ENCODE data around the gene CHN2.

CHN2 gene

DNA sequence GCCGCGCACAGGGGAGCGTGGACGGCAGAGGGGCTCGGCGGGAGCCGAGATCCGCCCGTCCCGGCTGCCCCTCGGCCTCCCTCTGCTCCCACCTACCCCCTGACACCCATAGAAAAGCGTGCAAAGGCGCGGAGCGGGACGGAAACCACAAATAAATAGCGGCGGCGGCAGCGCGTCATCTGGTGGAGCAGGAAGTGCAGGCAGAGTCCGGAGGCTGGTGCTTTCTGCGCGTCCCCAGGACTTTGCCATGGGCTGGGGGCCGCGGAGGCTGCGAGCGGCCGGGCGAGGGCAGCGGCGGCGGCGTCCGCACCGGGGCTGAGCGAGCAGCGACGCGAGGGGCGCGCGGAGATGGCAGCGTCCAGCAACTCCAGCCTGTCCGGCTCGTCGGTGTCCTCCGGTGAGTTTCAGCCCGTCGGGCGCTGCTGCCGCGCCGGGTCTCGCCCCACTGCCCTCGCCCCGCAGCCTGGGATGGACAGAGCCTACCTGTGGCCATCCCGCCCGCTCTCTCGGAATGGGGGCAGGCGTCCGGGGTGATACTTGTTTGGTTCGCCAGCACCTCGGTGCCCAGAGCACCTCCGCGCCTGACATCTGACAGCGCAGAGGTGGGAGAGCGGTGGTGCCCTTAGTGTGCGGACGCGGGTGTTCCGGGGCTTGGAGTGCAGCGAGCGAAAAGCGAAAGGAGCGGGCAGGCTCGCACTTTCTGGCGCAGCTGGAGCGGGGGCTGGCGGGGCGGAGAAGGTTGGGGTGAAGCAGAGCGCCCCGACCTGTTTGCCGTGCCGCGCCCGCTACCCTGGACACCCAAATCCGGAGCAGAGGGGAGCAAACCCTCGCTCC lies at the start of gene CHN2:
CHN2 (plus strand) TSS at position 182 of the 834 bp plus-strand sequence.
- peak; percentile 50 for DNase-seq

DNA sequence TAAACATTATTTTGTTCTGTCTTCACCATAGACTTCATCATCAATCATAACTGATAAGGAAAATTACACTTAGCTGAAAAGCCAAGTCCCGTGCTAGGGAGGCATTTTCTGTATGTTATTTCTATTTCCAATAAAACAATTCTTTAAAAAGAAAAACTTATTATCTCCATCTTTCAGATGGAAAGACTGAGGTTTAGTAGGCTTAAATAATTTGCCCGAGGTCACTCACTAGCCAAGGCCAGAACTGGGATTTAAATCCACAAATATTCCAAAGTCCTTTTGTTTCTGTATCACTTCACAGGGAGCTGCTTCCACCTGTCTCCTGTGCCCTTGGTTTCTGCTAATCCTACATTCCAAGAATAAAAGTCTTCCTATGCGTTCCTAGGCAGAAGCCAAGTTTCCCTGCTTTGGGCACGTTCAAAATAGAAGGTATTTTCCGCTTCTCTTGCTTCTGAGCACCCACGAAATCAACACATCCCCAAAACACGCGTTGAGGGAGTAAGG lies 49.0 kb upstream of the CHN2 start:
- no peak for DNase-seq

DNA sequence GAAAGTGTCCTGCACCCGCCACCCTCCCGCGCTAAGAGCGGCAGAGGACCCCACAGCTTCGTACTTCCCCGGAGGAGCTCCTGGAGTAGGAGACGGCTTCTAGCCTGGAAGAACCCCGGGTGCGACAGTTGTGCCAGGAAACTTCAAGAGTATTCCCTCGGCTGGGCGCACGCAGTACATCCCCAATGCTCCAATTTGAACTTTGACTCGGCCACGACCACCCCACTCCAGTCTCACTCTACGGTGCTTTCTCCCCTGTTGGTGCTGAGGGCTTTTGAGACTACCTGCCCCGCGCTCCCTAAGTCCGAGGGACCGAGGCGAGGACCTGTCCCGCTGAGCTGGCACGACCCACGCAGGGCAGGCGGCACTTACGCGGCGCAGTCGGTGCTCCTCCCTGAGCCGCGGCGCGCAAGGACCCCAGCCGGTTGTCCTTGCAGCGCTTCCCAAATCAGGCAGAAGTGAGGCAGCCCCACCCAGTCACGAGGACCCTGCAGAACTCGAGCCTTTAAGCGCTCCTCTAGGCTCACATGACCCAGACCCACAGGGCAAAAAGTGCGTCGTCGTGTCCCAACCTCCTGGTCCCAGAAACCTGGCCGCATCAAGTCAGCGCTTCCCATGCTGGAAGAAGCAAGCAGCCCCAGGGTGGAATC lies 48.4 kb upstream of the CHN2 start, which contains the start of gene CPVL:
CPVL (minus strand) TSS at position 481 of the 650 bp plus-strand sequence. CDS start 25,476 bp downstream, outside the sequence.
- DNase-seq: peak; percentile 76

DNA sequence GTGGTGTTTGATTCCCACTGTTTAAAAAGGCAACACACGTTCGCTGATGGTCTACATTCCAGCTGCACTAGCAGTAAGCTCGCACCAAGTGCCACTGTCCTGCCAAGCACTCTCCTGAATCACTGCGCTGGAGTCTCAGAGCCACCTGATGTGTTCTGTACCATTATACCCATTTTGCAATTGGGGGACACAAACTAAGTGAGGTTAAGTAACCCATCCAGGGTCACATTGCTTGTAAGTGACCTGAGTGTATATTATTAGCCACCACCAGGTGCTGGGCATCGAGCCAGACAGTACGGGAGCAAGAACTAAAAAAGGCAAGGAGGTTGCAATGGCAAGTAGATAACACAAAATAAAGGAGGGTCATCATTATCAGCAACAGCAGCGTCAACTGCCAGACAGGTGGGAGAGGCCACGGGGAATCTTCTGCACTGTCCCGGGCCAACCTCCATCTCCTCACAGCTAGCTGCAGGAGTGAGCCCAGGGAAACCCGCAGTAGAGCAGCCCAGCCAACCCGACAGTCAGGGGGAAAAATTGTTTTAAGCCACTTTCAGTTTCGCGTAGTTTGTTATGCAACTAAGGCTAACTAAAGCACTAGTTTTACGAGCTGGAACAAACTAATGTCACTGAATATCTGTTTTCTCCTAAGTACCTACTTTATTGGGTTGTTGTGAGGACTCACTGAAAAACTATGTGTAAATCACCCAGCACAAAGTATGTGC lies 47.5 kb upstream of the CHN2 start:
- peak; percentile 66 for DNase-seq

DNA sequence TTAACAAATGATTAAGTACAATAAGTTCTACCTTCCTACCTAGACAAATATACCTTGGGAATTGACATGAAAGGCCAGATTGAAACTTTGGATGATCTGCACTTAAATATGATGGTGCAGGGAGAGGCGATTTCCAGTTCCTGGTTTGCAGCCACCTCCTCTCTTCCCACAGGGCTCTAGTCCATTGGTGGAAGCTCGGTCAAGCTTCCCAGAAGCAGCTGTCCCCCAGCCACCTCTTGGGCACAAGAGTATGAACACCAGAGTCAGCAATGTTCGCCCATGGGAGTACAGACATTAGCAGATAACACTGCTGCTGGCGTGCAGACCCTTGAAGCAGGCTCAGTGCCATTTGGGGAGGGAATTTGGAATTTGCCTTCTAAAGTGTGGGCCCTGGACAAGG lies 46.8 kb upstream of the CHN2 start:
- DNase-seq: no peak

DNA sequence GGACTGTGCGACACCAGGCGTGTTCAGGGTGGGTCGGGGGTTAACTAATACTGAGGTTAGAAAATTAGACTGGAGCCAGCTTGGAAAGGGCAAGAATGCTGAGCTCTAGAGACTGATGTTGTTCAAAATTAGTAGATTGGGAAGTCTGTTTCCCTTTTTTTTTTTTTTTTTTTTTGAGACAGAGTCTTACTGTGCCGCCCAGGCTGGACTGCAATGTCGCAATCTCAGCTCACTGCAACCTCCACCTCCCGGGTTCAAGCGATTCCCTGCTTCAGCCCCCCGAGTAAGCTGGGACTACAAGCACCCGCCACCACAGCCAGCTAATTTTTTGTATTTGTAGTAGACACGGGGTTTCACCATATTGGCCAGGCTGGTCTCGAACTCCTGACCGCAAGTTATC lies 45.5 kb upstream of the CHN2 start:
- no peak for DNase-seq

DNA sequence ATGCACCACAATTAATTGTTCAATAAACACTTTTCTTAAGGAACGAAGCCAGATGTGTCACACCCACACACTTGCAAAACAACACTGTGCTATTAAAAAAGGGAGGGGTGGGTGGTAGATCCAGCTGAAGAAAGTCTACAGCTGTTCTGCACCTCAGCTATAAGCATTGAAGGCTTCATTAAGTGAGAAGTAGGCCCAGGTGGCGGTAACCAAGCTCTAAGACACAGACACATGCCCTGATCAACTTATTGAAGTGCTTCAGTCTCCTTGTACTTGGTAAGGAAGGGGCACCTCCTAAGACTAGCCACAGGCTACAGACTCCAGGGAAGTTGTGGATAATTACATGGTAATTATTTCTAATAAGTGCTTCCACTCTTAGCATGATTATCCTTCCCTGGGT lies 43.7 kb upstream of the CHN2 start:
- peak; percentile 82 for DNase-seq

DNA sequence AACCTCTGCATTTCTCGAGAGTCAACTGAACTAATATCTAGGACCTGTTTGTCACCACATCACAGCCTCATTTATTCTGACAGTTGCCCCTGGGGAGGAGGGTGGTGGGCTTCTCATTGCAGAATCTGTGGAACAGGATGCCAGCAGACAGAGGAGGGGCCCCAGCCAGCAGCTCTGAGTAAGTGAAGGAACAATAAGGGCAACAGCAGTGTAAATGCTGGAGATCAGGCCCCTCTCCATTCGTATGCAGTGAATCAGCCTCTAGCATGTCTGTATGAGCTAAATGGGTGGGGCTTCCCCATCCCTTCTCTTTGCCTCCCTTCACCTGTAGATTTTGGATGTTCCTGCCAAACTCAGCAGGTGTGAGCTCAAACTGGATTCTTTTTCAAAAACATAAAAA lies 40.5 kb upstream of the CHN2 start:
- no peak for DNase-seq

DNA sequence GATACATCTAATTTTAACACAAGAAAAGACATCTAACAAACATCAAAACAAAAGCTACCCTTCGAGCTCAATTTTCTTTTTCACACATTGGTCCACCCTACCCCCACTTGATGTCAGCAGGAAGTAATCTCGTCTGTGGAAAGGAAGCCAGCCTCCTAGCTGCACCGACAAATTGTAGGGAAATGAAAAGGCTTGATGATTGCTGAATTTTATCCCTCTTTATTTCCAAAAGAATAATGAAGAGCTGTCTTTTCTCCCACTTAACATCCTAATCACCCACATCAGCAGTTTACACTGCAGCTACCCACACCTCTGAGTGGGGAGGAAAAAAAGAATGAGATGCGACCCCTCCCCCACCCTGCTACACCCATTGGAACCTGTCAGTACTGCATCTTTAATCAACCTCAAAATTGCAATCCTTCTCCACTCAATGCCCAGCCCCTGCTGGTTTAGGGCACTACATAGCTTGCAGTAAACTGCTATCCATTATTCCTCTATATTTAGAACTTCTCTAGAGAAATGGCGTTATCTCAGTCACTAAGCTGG lies 37.6 kb upstream of the CHN2 start:
- no peak for DNase-seq

DNA sequence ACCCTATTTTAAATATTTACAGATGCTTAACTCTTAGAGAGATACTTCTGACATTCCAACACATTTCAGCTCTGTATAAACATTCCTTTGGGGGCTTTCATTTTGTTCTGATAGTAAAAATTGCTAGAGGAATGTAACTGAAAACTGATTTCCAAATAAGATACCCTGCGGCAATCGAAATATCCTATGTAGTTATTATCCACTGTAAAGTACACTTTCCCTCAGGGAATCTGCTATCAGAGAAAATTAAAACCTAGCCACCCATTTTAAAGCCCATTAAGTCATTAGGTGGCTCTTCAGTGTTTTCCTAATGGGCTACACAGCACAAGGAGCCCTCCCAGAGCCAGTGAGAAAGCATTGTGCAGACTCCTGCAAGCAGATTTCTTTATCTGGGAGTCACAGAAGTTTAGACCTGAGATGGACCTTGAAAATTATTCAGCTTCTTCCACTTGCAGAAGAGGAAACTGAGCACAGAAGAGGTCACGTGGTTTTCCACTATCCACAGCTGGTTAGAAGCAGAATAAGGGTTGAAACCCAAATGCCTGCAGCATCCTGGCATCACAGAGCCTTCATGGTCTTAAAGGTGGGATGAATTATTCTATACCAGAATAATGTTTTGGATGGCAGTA lies 35.7 kb upstream of the CHN2 start:
- DNase-seq: no peak

DNA sequence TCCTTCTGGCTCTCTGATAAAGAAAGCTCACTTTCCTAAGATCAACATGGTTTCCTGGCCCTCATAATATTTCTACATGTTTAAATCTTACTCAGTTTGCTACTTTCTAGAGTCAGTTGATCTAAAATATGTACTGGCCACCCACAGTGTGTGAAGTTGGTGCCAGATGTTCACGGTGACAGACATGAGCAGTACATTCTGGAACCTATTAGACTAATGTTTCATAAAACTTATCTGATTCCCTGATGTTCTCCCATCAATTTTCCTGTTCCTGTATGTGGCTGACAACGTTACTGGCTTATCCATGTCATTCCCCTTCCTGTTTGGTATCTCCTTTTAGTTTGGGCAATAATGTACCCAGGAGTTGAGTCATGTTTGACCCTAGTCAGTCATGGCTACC lies 34.5 kb upstream of the CHN2 start:
- DNase-seq: no peak

DNA sequence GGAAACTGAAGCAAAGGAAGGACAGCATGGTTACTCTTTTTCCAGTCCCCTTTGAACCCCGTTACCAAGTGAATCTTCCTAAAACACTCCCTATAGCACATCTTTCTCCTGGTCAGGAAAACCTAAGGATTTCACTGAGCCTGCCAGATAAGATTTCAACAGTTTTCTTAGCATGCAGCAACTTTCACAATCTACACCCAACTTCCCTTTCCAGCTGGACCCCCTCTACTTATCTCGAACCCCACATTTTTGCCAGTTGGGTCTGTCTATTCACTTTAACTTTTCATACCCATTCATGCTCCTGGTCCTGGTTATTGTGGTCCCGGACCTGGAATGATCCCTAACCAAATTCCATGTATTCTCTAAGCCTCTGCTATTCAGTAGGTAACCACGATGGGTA lies 33.3 kb upstream of the CHN2 start:
- no peak for DNase-seq

DNA sequence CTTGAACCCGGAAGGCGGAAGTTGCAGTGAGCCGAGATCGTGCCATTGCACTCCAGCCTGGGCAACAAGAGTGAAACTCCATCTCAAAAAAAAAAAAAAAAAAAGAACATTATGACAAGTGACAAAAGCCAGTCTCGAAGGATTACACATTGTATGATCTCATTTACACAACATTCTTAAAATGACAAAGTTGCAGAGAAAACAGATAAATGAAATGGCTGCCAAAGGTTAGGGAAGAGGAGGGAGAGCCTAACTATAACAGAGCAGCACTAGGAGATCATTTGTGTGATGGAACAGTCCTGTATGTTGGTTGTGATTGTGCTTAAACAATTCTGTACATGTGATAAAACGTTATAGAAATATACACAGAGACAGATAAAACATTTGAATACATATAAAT lies 32.0 kb upstream of the CHN2 start:
- no peak for DNase-seq

DNA sequence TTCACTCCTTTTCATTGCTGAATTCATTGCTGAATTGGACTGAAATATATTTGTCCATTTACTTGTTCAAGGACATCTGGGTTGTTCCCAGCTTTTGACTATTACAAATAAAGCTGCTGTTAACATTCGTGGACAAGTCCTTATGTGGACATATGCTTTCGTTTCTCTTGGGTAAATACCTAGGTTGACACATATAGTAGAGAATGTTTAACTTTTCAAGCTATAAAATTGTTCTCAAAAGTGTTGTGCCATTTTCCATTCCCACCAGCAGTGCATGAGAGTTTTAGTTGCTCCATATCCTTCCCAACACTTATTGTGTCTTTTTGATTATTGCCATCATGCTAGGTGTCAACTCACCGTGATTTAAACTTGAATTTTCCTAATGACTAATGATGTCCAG lies 30.7 kb upstream of the CHN2 start:
- DNase-seq: no peak

DNA sequence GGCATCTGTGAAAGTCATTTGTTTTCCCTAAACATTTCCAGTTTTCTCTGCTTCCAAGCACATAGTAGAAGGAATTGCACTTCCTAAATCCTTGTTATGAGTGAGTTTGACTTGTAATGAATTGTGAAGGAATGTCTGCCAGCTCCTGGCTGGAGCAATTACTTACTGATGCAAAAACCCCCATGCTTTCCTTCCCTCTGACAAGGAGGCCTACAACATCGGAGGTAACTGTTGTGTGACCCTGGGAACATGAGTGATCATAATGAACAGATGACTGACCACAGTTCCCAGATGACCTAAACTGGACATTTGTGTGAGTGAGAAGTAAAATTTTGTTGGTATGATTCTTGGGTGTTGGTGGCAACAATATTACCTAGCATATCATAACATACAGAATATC lies 26.9 kb upstream of the CHN2 start:
- DNase-seq: no peak

DNA sequence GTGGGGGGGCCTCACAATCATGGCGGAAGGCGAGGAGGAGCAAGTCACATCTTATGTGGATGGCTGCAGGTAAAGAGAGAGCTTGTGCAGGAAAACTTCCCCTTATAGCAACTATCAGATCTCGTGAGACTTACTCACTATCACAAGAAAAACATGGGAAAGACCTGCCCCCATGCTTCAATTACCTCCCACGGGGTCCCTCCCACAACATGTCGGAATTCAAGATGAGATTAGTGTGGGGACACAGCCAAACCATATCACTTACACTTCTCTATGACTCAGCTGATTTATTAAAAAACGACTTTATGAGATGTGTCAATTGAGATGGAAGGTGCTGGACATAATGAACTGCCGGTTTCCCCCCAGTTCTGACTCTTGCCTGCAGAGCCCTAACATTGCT lies 23.8 kb upstream of the CHN2 start:
- DNase-seq: no peak

DNA sequence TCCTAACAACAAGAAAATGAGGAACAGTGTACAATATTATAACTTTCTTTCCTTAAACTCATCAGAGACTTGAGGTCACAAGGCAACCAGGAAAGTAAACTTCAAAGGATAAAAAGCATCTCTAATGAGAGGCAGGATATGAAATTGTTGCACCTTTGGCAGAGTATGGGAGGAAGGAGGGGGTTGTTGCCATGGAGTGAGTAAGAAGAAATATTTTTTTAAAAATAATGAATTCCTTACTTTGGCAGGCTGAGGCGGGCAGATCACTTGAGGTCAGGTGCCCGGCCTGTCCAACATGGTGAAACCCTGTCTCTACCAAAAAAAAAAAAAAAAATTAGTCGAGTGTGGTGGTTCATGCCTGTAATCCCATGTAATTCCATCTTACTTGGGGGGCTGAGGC lies 21.1 kb upstream of the CHN2 start:
- DNase-seq: no peak

DNA sequence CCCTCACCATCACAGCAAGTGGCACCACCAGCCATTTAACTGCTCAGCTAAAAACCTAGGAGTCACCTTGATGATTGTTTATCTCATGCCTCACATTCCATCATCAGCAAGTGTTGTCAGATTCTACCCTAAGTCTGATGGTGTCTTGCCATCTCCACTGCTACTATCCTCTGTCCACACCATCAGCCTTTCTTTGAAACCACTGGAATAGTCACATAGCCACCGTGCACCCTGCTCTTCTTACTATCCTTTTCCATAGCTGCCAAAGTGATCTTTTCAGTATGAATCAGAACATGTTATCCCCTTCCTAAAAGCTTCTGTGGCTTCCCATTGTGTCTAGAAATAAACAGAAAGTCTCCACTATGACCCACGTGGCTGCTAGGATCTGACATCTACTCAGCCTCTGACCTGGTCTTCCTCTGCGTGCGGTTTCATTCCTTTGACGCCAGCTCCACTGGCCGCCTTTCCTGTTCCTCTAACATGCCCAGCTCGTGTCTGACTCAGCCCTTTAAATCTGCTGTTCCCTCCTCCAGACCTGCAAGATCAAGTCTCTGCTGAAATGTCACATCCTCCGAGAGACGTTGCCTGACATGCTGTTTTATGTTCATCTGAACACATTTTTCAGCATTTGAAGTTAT lies 16.5 kb upstream of the CHN2 start:
- DNase-seq: no peak

DNA sequence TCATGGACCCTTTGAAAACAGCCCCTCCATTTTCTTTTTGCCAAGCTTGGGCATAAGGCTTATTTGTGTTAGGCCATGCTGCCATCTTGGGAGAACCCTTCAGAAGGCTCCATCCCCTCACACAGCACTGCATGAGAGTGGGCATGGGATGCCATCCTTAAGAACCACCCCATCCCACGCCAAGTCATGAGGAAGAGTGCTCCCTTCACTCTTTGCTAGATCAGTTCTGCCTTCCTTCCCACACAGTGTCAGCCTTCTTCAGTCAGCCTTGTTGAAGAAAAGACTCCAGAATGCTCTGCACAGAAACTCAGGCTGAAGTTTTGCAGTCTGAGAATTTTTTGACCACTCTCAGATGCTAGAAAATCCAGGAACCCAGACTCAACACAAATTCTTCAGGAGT lies 15.5 kb upstream of the CHN2 start:
- DNase-seq: no peak

DNA sequence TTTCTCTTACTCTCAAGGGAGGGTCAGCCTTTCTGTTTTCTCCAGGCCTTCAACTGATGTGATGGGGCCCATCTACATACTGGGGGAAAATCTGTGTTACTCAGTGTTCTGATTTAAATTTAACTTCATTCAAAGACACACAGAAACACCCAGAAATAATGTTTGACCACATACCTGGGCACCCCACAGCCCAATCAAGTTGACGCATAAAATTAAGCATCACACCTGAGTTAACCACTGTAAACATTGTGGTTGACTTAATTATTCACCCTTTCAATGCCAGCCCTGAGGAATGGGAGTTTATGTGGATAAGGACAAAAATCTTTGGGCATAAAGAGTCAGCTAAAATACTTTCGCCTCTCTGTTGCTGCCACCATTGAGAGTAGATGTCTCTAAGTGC lies 10.0 kb upstream of the CHN2 start:
- DNase-seq: no peak

DNA sequence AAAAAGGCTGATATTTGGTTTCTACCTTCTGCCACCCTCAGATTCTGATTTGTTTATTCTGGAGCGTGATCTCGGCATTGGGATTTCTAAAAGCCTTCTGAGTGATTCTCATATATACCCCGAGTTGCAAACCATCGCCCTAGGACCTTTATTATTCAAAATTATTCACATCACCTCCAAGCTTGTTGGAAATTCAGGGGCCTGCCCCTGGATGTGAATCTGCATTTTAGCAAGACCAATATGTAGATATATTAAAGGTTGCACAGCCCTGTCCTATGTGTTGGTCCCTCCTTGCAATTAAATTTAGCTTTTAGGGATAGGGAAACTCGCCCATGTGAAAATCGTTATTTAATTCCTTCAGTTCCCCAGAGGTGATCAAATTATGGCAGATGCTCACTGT lies 9.0 kb upstream of the CHN2 start:
- no peak for DNase-seq

DNA sequence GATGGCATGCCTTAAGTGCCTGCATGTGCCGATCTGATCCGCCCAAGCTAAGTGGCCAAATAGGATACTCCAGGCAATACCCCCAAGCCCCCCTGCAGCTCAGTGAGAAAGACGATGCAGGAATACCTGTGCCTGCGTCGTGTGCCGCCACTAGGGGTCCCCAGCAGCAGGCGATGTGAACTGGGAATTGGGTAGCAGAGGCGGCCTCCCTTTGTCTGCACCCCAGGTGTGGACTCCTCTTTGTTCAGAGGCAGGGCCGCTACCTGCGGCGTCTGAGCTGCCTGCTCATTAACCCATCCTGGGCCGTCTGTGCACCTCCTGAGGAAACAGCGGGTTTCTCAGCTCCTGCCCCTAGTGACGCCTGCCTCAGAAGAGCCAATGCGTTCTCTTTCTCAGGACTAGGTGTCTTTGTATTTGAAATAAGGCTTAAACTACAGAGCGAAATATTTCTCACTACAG lies 4.8 kb upstream of the CHN2 start:
- peak; percentile 89 for DNase-seq
